K562 (cell line): Measurements from ENCODE around the gene DNAI7. TPM values are rescaled to one million over a fixed set of nuclear protein-coding genes. Genes with fewer than 3 reads are reported as not detected.

Experiments
- CHD4 ChIP-seq: fragments of 200-600 bp; sonication (generic); IDR thresholded peaks from 3 replicates; pipeline ENCODE4 v1.6.1; 2012; ENCODE audit warnings: low read depth, mild to moderate bottlenecking, mixed read lengths, low read length, inconsistent platforms; ENCODE audit not compliant: insufficient read depth, insufficient replicate concordance, poor library complexity, severe bottlenecking
- DNMT1 ChIP-seq: fragments of 450-650 bp; IDR thresholded peaks from 2 replicates; pipeline ENCODE4 v1.6.1; 2016; ENCODE audit warnings: antibody characterized with exemption, mild to moderate bottlenecking
- ETV6 ChIP-seq, 3 experiments: fragments of 150-350 bp in 1 of 3; sonication (generic) in 1 of 3; formaldehyde crosslinking in 1 of 3; IDR thresholded peaks; 2 replicates each; pipeline versions ENCODE4 v1.6.1 to v1.8.0; 2014 to 2022; ENCODE audit warnings: borderline replicate concordance in 2 of 3, low read depth in 2 of 3, antibody characterized with exemption in 1 of 3, low read length in 1 of 3, mild to moderate bottlenecking in 1 of 3, missing genetic modification reagents in 1 of 3
- HEY1 ChIP-seq: fragments of 250-450 bp; sonication (Bioruptor Pico); IDR thresholded peaks from 2 replicates; pipeline ENCODE4 v1.5.0; 2020; ENCODE audit warnings: mild to moderate bottlenecking, moderate library complexity, borderline replicate concordance
- MTA3 ChIP-seq: fragments of 450-650 bp; formaldehyde crosslinking; IDR thresholded peaks from 2 replicates; pipeline ENCODE4 v1.6.1; 2017; ENCODE audit warnings: mild to moderate bottlenecking, borderline replicate concordance
- NR2F6 ChIP-seq: fragments of 450-650 bp; formaldehyde crosslinking; IDR thresholded peaks from 2 replicates; pipeline ENCODE4 v1.4.0; 2020; ENCODE audit warnings: mild to moderate bottlenecking
- PHF20 ChIP-seq: fragments of 450-650 bp; IDR thresholded peaks from 2 replicates; pipeline ENCODE4 v1.6.1; 2018; ENCODE audit not compliant: partially characterized antibody
- POLR2G ChIP-seq: fragments of 200-400 bp; formaldehyde crosslinking; IDR thresholded peaks from 2 replicates; pipeline ENCODE4 v1.6.1; 2017; ENCODE audit warnings: low read depth, mild to moderate bottlenecking, antibody characterized with exemption, low read length, moderate library complexity
- RBM39 ChIP-seq: fragments of 200-400 bp; formaldehyde crosslinking; optimal IDR thresholded peaks from 2 replicates; pipeline ENCODE3; 2018; ENCODE audit warnings: low read depth, low read length
- RCOR1 ChIP-seq, 2 experiments: IDR thresholded peaks; 2 replicates each; pipeline ENCODE4 v1.6.1; 2012; ENCODE audit warnings: low read depth in 2 of 2, low read length in 2 of 2, borderline replicate concordance in 1 of 2, improper control_type of control experiment in 1 of 2
- SMAD2 ChIP-seq: fragments of 150-350 bp; IDR thresholded peaks from 2 replicates; pipeline ENCODE4 v1.6.1; 2014; ENCODE audit warnings: low read depth, mild to moderate bottlenecking, low read length
- SMARCE1 ChIP-seq: fragments of 450-650 bp; IDR thresholded peaks from 2 replicates; pipeline ENCODE4 v1.7.1; 2016; ENCODE audit warnings: mild to moderate bottlenecking
- SRSF7 ChIP-seq: fragments of 200-400 bp; formaldehyde crosslinking; optimal IDR thresholded peaks from 2 replicates; pipeline ENCODE3; 2017; ENCODE audit warnings: mild to moderate bottlenecking, low read depth, low read length
- TRIM24 ChIP-seq, 2 experiments: fragments of 450-650 bp; IDR thresholded peaks; 2 replicates each; pipeline ENCODE4 v1.6.1; 2016
- XRCC3 ChIP-seq: fragments of 450-650 bp; IDR thresholded peaks from 2 replicates; pipeline ENCODE4 v1.6.1; 2017; ENCODE audit warnings: mild to moderate bottlenecking, moderate library complexity
- ZNF232 ChIP-seq: sonication (generic); formaldehyde crosslinking; IDR thresholded peaks from 2 replicates; pipeline ENCODE4 v1.8.0; 2022; ENCODE audit warnings: mild to moderate bottlenecking, missing genetic modification reagents
- ZNF76 ChIP-seq: fragments of 250-450 bp; sonication (Bioruptor Pico); IDR thresholded peaks from 2 replicates; pipeline ENCODE4 v1.4.0; 2020; ENCODE audit warnings: mild to moderate bottlenecking, moderate library complexity, borderline replicate concordance
- ZNF830 ChIP-seq: fragments of 250-450 bp; sonication (Bioruptor Pico); IDR thresholded peaks from 2 replicates; pipeline ENCODE4 v1.5.0; 2021; ENCODE audit warnings: mild to moderate bottlenecking
- polyA plus RNA-seq, 8 experiments: library from polyadenylated mRNA; depleted of rRNA in 4 of 8; stranded (reverse) in 5 of 8; unstranded in 3 of 8; fragments of >200 nt; fragmentation: Nextera tagmentation in 2 of 8; fragmentation: Illumina TruSeq in 1 of 8; extraction: Ambion mirVana in 2 of 8; extraction: Trizol in 1 of 8; gene quantifications; 2 replicates each; pipeline versions ENCODE4 v1.2.1 to v1.2.3, GENCODE V29; 2011 to 2014; ENCODE audit warnings: inconsistent platforms in 1 of 8, missing spikeins in 1 of 8
- total RNA-seq, 7 experiments: library from RNA; depleted of rRNA in 6 of 7; stranded (reverse); fragments of >200 nt in 6 of 7; fragmentation: Illumina TruSeq in 2 of 7; extraction: Trizol in 2 of 7; gene quantifications; 2 replicates each; pipeline versions ENCODE4 v1.2.1 to v1.2.3, GENCODE V29; 2011 to 2021; ENCODE audit warnings: low replicate concordance in 1 of 7
- TF ChIP-seq, protein P1 (sequence below): fragments of 450-650 bp; formaldehyde crosslinking; IDR thresholded peaks from 2 replicates; pipeline ENCODE4 v1.4.0; 2020; ENCODE audit warnings: mild to moderate bottlenecking, mixed read lengths
- TF ChIP-seq, protein P2 (sequence below): fragments of 450-650 bp; IDR thresholded peaks from 2 replicates; pipeline ENCODE4 v1.6.1; 2016; ENCODE audit warnings: missing biosample characterization, missing genetic modification characterization
- TF ChIP-seq, protein P3 (sequence below): sonication (generic); formaldehyde crosslinking; IDR thresholded peaks from 2 replicates; pipeline ENCODE4 v1.8.0; 2022; ENCODE audit warnings: missing genetic modification reagents, mild to moderate bottlenecking, borderline replicate concordance
- TF ChIP-seq, protein P4 (sequence below): IDR thresholded peaks from 2 replicates; pipeline ENCODE4 v1.6.1; 2016; ENCODE audit warnings: missing genetic modification characterization, missing compliant biosample characterization

The DNAI7 gene
- total and polyA plus RNA-seq, 9 of the 15 experiments (the other 6 are each of a cell fraction or from before 2014, with no cell fraction given) = 0.06 to 0.76 (median 0.17) TPM; not detected in 1

DNA sequence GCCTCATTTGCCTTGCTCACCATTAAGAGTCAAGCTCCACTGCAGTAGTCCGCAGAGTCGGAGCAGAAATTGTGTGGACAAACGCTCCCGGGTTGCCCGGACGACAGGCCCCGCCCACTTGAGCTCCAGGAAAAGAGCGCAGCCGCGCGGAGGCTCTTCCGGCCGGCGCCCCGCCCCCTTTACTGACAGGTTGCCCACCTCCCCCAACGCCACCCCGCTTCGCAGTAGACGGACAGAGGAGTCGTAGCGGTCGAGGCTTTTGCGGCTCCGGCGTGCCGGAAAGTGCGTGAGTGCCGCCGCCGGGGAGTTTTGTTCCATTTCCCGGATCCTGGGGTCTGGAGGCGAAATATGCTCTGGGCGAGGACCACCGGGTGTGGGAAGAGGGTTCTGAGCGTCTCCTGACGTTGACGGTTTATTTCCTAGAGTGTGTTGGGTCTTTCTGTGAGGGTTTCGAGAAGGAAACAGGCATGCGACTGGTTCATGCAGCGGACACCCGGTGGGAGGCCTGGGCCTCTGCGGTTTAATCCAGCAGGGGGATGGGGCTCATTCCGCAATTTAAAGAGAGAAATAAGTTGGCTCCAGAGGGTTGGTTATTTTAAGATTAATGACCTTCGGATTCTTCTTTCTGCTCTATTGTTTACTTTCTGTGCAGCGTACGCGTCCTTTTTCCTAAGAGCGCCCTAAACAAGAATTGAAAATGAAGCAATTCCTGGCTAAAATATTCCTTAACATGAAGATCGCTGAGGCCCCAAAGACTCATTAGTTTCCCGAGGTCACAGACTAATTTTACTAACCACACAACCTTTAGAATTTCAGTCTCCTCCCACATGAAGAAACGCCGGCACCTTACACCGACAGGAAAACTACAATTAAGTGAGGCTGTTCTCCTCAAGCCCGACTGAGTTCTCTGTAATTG, at the start of gene DNAI7, which contains the start of gene ETFRF1 (continued):
- TF ChIP-seq HEY1 (CRISPR knock-in tag) = no peak
- TF ChIP-seq PHF20 = peak; percentile 89
- TF ChIP-seq, protein P1, sequence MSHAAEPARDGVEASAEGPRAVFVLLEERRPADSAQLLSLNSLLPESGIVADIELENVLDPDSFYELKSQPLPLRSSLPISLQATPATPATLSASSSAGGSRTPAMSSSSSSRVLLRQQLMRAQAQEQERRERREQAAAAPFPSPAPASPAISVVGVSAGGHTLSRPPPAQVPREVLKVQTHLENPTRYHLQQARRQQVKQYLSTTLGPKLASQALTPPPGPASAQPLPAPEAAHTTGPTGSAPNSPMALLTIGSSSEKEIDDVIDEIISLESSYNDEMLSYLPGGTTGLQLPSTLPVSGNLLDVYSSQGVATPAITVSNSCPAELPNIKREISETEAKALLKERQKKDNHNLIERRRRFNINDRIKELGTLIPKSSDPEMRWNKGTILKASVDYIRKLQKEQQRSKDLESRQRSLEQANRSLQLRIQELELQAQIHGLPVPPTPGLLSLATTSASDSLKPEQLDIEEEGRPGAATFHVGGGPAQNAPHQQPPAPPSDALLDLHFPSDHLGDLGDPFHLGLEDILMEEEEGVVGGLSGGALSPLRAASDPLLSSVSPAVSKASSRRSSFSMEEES (CRISPR knock-in tag) = no peak
- TF ChIP-seq, protein P2, sequence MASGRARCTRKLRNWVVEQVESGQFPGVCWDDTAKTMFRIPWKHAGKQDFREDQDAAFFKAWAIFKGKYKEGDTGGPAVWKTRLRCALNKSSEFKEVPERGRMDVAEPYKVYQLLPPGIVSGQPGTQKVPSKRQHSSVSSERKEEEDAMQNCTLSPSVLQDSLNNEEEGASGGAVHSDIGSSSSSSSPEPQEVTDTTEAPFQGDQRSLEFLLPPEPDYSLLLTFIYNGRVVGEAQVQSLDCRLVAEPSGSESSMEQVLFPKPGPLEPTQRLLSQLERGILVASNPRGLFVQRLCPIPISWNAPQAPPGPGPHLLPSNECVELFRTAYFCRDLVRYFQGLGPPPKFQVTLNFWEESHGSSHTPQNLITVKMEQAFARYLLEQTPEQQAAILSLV (tag) = no peak
- TF ChIP-seq, protein P3, sequence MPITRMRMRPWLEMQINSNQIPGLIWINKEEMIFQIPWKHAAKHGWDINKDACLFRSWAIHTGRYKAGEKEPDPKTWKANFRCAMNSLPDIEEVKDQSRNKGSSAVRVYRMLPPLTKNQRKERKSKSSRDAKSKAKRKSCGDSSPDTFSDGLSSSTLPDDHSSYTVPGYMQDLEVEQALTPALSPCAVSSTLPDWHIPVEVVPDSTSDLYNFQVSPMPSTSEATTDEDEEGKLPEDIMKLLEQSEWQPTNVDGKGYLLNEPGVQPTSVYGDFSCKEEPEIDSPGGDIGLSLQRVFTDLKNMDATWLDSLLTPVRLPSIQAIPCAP (CRISPR knock-in tag) = no peak
- no peak for TF ChIP-seq CHD4
- peak in 1 of 2 experiments; percentile 20; a peak in 1 of 4 replicates for TF ChIP-seq RCOR1 (IDR thresholded peaks at IDR 0.05; ENCODE audit: borderline replicate concordance in 1 of 2, low read depth in 2 of 2, low read length in 2 of 2)
- TF ChIP-seq SRSF7 = no peak
- 0 out of 4 replicates have a peak, but pooled peaks of 1 of the 2 experiments have one; percentile 22 for TF ChIP-seq ETV6 (IDR thresholded peaks at IDR 0.05; ENCODE audit: borderline replicate concordance in 1 of 2, low read depth in 2 of 2, low read length in 1 of 2)
- no peak for TF ChIP-seq ETV6 (CRISPR knock-in tag; IDR thresholded peaks at IDR 0.05; ENCODE audit: borderline replicate concordance)
- no peak for TF ChIP-seq NR2F6 (CRISPR knock-in tag)
- no peak for TF ChIP-seq RBM39
- TF ChIP-seq POLR2G = peak; percentile 95
- TF ChIP-seq SMAD2 = no peak
- TF ChIP-seq, protein P4, sequence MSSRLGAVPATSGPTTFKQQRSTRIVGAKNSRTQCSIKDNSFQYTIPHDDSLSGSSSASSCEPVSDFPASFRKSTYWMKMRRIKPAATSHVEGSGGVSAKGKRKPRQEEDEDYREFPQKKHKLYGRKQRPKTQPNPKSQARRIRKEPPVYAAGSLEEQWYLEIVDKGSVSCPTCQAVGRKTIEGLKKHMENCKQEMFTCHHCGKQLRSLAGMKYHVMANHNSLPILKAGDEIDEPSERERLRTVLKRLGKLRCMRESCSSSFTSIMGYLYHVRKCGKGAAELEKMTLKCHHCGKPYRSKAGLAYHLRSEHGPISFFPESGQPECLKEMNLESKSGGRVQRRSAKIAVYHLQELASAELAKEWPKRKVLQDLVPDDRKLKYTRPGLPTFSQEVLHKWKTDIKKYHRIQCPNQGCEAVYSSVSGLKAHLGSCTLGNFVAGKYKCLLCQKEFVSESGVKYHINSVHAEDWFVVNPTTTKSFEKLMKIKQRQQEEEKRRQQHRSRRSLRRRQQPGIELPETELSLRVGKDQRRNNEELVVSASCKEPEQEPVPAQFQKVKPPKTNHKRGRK = no peak
- no peak for TF ChIP-seq DNMT1
- TF ChIP-seq TRIM24 (IDR thresholded peaks at IDR 0.05) = peak in 1 of 2 experiments; percentile 49; a peak in 1 of 4 replicates
- no peak for TF ChIP-seq MTA3
- no peak for TF ChIP-seq XRCC3
- TF ChIP-seq ZNF76 (CRISPR knock-in tag) = no peak
- no peak for TF ChIP-seq ZNF830 (CRISPR knock-in tag)
- TF ChIP-seq SMARCE1 = 0 out of 2 replicates have a peak, but pooled peaks have one; percentile 10
- TF ChIP-seq ZNF232 (CRISPR knock-in tag) = no peak
